ENCODE results near the gene MKI67. TPM values are rescaled to one million over a fixed set of nuclear protein-coding genes. Genes with fewer than 3 reads are reported as not detected.

The MKI67 gene
- total and polyA plus RNA-seq, 2 of the 4 experiments (the other 2 are of a cell fraction) = 13.5 to 36.4 TPM

DNA sequence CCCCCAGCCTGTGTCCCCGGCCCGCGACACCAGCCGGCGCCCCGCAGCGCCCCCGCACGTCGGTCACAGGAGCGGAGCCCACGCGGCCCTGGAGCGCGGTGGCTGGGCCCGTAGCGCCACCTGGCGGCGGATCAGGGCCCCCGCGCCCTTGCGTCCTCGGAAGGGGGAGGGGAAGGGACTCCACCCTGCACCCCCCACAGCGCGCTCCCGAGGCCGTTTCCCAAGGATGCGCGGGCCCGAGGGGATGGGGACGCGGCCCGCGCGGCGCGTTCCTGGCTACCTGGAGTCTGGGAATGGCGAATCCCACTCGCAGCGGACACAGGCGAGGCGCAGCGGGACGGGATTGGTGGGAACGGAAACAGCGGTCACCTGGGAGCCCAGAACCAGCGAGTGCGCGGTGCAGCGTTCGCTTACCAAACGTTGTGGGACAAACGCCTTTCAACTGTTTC lies 23.8 kb upstream of the MKI67 start:
- no peak overlapping the region for H2BK20ac ChIP-seq (ENCODE audit: low read depth, low read length)
- H2AFZ ChIP-seq (replicated peaks; ENCODE audit: low read length, poor library complexity) = peak overlapping the region; percentile 93
- H3K4me2 ChIP-seq (ENCODE audit: low read depth, low read length) = peak overlapping the region; percentile 94
- H3K4me1 ChIP-seq (ENCODE audit: control insufficient read depth, insufficient read depth, low read length) = peaks cover 2% of the 10 kb centered on the region
- H2BK15ac ChIP-seq (ENCODE audit: low read depth, low read length) = no peak overlapping the region
- H3K79me1 ChIP-seq (ENCODE audit: low read depth in 1 of 2, low read length in 2 of 2) = no peaks in the 10 kb centered on the region
- TF ChIP-seq MAZ (IDR thresholded peaks at IDR 0.05; ENCODE audit: borderline replicate concordance, low read depth, low read length) (peak; percentile 58; the same call in 1 of the 2 replicates), SMC3 (IDR thresholded peaks at IDR 0.05; ENCODE audit: low read depth, low read length) (peak; percentile 77), FOS (IDR thresholded peaks at IDR 0.05; ENCODE audit: low read depth, low read length) (no peak), POLR2A (IDR thresholded peaks at IDR 0.05; ENCODE audit: low read depth, low read length) (no peak), CEBPB (IDR thresholded peaks at IDR 0.05; ENCODE audit: low read depth, low read length) (no peak), CHD1 (IDR thresholded peaks at IDR 0.05; ENCODE audit: low read depth, low read length) (no peak), RAD21 (IDR thresholded peaks at IDR 0.05; ENCODE audit: low read length) (peak; percentile 86), MXI1 (IDR thresholded peaks at IDR 0.05; ENCODE audit: borderline replicate concordance, low read depth, low read length) (no peak), MAFK (IDR thresholded peaks at IDR 0.05; ENCODE audit: low read depth, low read length) (no peak), NFE2L2 (IDR thresholded peaks at IDR 0.05; ENCODE audit: low read depth, low read length) (no peak), RFX5 (IDR thresholded peaks at IDR 0.05; ENCODE audit: low read depth, low read length) (no peak)
- TF ChIP-seq, protein P1, sequence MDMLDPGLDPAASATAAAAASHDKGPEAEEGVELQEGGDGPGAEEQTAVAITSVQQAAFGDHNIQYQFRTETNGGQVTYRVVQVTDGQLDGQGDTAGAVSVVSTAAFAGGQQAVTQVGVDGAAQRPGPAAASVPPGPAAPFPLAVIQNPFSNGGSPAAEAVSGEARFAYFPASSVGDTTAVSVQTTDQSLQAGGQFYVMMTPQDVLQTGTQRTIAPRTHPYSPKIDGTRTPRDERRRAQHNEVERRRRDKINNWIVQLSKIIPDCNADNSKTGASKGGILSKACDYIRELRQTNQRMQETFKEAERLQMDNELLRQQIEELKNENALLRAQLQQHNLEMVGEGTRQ (IDR thresholded peaks at IDR 0.05; ENCODE audit: low read depth, low read length) = no peak
- TF ChIP-seq, protein P2, sequence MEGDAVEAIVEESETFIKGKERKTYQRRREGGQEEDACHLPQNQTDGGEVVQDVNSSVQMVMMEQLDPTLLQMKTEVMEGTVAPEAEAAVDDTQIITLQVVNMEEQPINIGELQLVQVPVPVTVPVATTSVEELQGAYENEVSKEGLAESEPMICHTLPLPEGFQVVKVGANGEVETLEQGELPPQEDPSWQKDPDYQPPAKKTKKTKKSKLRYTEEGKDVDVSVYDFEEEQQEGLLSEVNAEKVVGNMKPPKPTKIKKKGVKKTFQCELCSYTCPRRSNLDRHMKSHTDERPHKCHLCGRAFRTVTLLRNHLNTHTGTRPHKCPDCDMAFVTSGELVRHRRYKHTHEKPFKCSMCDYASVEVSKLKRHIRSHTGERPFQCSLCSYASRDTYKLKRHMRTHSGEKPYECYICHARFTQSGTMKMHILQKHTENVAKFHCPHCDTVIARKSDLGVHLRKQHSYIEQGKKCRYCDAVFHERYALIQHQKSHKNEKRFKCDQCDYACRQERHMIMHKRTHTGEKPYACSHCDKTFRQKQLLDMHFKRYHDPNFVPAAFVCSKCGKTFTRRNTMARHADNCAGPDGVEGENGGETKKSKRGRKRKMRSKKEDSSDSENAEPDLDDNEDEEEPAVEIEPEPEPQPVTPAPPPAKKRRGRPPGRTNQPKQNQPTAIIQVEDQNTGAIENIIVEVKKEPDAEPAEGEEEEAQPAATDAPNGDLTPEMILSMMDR (conservative IDR thresholded peaks at IDR 0.05; ENCODE audit: low read depth, low read length) = peak; percentile 97
- TF ChIP-seq, protein P3, sequence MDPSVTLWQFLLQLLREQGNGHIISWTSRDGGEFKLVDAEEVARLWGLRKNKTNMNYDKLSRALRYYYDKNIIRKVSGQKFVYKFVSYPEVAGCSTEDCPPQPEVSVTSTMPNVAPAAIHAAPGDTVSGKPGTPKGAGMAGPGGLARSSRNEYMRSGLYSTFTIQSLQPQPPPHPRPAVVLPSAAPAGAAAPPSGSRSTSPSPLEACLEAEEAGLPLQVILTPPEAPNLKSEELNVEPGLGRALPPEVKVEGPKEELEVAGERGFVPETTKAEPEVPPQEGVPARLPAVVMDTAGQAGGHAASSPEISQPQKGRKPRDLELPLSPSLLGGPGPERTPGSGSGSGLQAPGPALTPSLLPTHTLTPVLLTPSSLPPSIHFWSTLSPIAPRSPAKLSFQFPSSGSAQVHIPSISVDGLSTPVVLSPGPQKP (IDR thresholded peaks at IDR 0.05; ENCODE audit: borderline replicate concordance, low read depth, low read length) = no peak
- in situ Hi-C loops (cut with MboI; ENCODE audit: low sequenced_read_pairs) = loop anchor here (5.0 kb wide), 1 partner anchor 78 kb away; no protein-coding TSS in a partner anchor
- POLR2A ChIA-PET (ENCODE audit: unreplicated experiment) = no interaction called here
- no peak overlapping the region for H3K14ac ChIP-seq (replicated peaks; ENCODE audit: low read depth, low read length)
- no peak overlapping the region for H2AK5ac ChIP-seq (ENCODE audit: low read depth, low read length)
- peak overlapping the region in 1 of 2 experiments; percentile 6; a peak in 1 of 4 replicates for H4K8ac ChIP-seq (ENCODE audit: low read depth in 2 of 2, low read length in 2 of 2)
- DNase-seq = peak; percentile 51
- no peak overlapping the region for H3K4ac ChIP-seq (ENCODE audit: low read depth, low read length)
- no peak overlapping the region for H2BK5ac ChIP-seq (ENCODE audit: low read depth, low read length, poor library complexity, severe bottlenecking)
- ATAC-seq (ENCODE audit: low read depth) = peak; percentile 98
- no peaks in the 10 kb centered on the region for H3K9me1 ChIP-seq (ENCODE audit: insufficient read depth, low read length)
- no peak overlapping the region for H4K91ac ChIP-seq (ENCODE audit: insufficient read depth, low read depth, low read length)
- no peak overlapping the region for H3K18ac ChIP-seq (ENCODE audit: low read depth, low read length)
- WGBS, 2 experiments (ENCODE audit: extremely low coverage in 2 of 2, insufficient read length in 1 of 2) = 0% methylated on average over 19 of the region's 53 CpGs; no CpG with 5 or more reads in 1 of the 2 experiments
- no peak overlapping the region for H3K27ac ChIP-seq (ENCODE audit: insufficient read depth, low read length)
- 0 out of 2 replicates have a peak overlapping the region, but pooled peaks have one; percentile 13 for H3K9ac ChIP-seq (ENCODE audit: low read depth, low read length)
- H3K23ac ChIP-seq (ENCODE audit: low read depth, low read length) = no peak overlapping the region
- H2BK120ac ChIP-seq (ENCODE audit: low read depth, low read length) = no peak overlapping the region
- dilution Hi-C loops (cut with HindIII; ENCODE audit: low sequenced_read_pairs, unreplicated experiment) = no loop called here
- intact Hi-C loops (cut with micrococcal nuclease) = loop anchor here (1.0 to 10.0 kb wide), 2 partner anchors 72 to 245 kb away; partner anchors contain the start of gene PTPRE
- H3K36me3 ChIP-seq (ENCODE audit: control insufficient read depth, insufficient read depth, low read length) = no peaks in the 10 kb centered on the region
- H4K5ac ChIP-seq (ENCODE audit: low read depth, low read length) = no peak overlapping the region
- no TSS peak for BruUV-seq (replicated peaks)
- no peaks in the 10 kb centered on the region for H3K9me3 ChIP-seq (ENCODE audit: control insufficient read depth, insufficient read depth, low read length)
- peaks cover 13% of the 10 kb centered on the region; the same call in 1 of the 2 replicates for H3K27me3 ChIP-seq (ENCODE audit: control insufficient read depth, insufficient read depth, low read length)
- no peaks in the 10 kb centered on the region for H4K20me1 ChIP-seq (ENCODE audit: insufficient read depth, low read length)
- no peak overlapping the region for H3K56ac ChIP-seq (ENCODE audit: extremely low read depth, insufficient read depth, low read length)
- CTCF ChIA-PET = interaction anchor here (0.9 to 1.7 kb wide), 3 partner anchors 69 to 139 kb away, joined by 3 to 9 read pairs (median 3); no protein-coding TSS in a partner anchor
- peak overlapping the region; percentile 60 for H3K4me3 ChIP-seq (ENCODE audit: insufficient read depth, low read depth, low read length)
- peak overlapping the region; percentile 82 for H2AK9ac ChIP-seq (replicated peaks; ENCODE audit: low read depth, low read length, poor library complexity)
